ENCODE data around the gene NAGPA.
"Not testable (repeated sequence)": the region's sequence is repeated elsewhere in the genome, so short reads cannot be mapped to it uniquely, and the experiment has no call there.

NAGPA gene

DNA sequence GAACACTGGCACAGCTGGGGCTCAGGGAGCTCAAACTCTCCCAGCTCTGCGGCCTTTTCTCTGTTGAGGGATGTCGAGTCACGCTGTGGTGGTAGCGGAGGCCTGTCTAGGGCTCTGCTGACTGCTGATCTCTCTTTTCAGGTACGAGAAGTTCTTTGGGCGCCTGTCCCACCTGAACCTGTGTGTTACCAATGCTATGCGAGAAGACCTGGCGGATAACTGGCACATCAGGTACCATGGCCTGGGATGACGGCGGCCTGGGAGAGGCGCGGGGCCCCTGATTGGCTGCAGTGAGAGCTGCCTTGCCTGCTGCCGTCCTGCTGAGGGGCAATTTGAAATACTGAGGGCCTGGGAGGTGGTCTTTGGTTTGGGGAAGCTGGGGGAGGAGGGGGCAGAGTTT lies 43.6 kb upstream of the NAGPA start:
- Histone ChIP-seq H2AFZ (ENCODE audit: low read length) (no peak overlapping the region), H3K36me3 (ENCODE audit: insufficient read depth, low read length) (peaks cover 31% of the 10 kb centered on the region), H3K27me3 (ENCODE audit: insufficient read depth, low read length) (no peaks in the 10 kb centered on the region)

DNA sequence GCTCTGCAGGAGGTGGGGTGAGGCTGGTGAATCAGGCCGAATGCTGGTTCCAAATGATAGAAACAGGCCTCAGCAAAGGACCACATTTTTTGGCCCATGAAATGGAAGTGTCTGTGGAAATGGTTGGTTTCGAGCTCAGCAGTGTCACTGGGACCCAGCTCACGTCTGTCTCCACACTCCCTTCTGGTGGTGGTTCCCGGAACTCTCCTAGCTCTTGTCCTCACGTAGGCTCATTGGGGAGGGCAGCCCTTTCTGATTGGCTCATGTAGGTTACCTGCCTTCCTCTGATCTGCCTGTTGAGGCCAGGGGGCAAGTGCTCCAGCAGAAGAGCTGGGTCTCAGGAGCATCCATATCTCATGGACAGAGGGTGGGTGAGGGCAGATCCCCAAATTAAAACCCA lies 41.9 kb upstream of the NAGPA start:
- H3K36me3 ChIP-seq (ENCODE audit: insufficient read depth, low read length), result peaks cover 31% of the 10 kb centered on the region
- TF ChIP-seq CTCF (IDR thresholded peaks at IDR 0.05; ENCODE audit: low read length), result no peak
- no peak for TF ChIP-seq EZH2 (IDR thresholded peaks at IDR 0.05; ENCODE audit: borderline replicate concordance, low read length)
- no peaks in the 10 kb centered on the region for H3K27me3 ChIP-seq (ENCODE audit: insufficient read depth, low read length)

More for the DNA sequence above, 43.6 kb upstream of the NAGPA start:
- Histone ChIP-seq H3K9me3 (ENCODE audit: low read length) (no peaks in the 10 kb centered on the region), H3K4me2 (ENCODE audit: low read length) (no peak overlapping the region), H3K9me2 (ENCODE audit: low read depth, low read length) (no peaks in the 10 kb centered on the region), H3K4me1 (ENCODE audit: insufficient read depth, low read length, severe bottlenecking) (peaks cover 8% of the 10 kb centered on the region), H3F3A (ENCODE audit: insufficient read depth, low read length) (no peaks in the 10 kb centered on the region), H3K9ac (ENCODE audit: low read length) (no peak overlapping the region), H3K4me3 (ENCODE audit: low read depth, low read length, poor library complexity, severe bottlenecking) (no peak overlapping the region), H3K79me2 (ENCODE audit: insufficient read depth, low read length) (no peaks in the 10 kb centered on the region; the same call in 1 of the 2 replicates), H4K20me1 (ENCODE audit: insufficient read depth, low read length) (no peaks in the 10 kb centered on the region), H3K27ac (ENCODE audit: low read depth, low read length, poor library complexity, severe bottlenecking) (no peak overlapping the region)
- TF ChIP-seq CTCF (IDR thresholded peaks at IDR 0.05; ENCODE audit: low read length), result no peak
- TF ChIP-seq EZH2 (IDR thresholded peaks at IDR 0.05; ENCODE audit: borderline replicate concordance, low read length), result no peak

GRCh38 chr16:5073771-5074170 lies 40.0 kb upstream of the NAGPA start:
- H3K9ac ChIP-seq (ENCODE audit: low read length); H3K4me2 ChIP-seq (ENCODE audit: low read length): not testable (repeated sequence)
- H3K4me1 ChIP-seq (ENCODE audit: insufficient read depth, low read length, severe bottlenecking), result peaks cover 17% of the 10 kb centered on the region

More for the DNA sequence above, 41.9 kb upstream of the NAGPA start:
- Histone ChIP-seq H3K9me3 (ENCODE audit: low read length) (no peaks in the 10 kb centered on the region), H3K9me2 (ENCODE audit: low read depth, low read length) (no peaks in the 10 kb centered on the region), H3K4me1 (ENCODE audit: insufficient read depth, low read length, severe bottlenecking) (peaks cover 17% of the 10 kb centered on the region), H3K27ac (ENCODE audit: low read depth, low read length, poor library complexity, severe bottlenecking) (no peak overlapping the region), H3K4me3 (ENCODE audit: low read depth, low read length, poor library complexity, severe bottlenecking) (no peak overlapping the region), H3K9ac (ENCODE audit: low read length) (no peak overlapping the region), H3F3A (ENCODE audit: insufficient read depth, low read length) (no peaks in the 10 kb centered on the region), H3K4me2 (ENCODE audit: low read length) (no peak overlapping the region), H4K20me1 (ENCODE audit: insufficient read depth, low read length) (no peaks in the 10 kb centered on the region), H2AFZ (ENCODE audit: low read length) (no peak overlapping the region), H3K79me2 (ENCODE audit: insufficient read depth, low read length) (no peaks in the 10 kb centered on the region; the same call in 1 of the 2 replicates)

GRCh38 chr16:5073279-5073629 lies 39.5 kb upstream of the NAGPA start:
- Histone ChIP-seq H3K27ac (ENCODE audit: low read depth, low read length, poor library complexity, severe bottlenecking) (no peak overlapping the region), H2AFZ (ENCODE audit: low read length) (no peak overlapping the region), H3K79me2 (ENCODE audit: insufficient read depth, low read length) (no peaks in the 10 kb centered on the region; the same call in 1 of the 2 replicates), H3K9me3 (ENCODE audit: low read length) (no peaks in the 10 kb centered on the region), H3K4me2 (ENCODE audit: low read length) (peak overlapping the region; percentile 97; the same call in 1 of the 2 replicates), H4K20me1 (ENCODE audit: insufficient read depth, low read length) (no peaks in the 10 kb centered on the region), H3K9me2 (ENCODE audit: low read depth, low read length) (no peaks in the 10 kb centered on the region), H3K27me3 (ENCODE audit: insufficient read depth, low read length) (no peaks in the 10 kb centered on the region), H3K4me1 (ENCODE audit: insufficient read depth, low read length, severe bottlenecking) (peaks cover 17% of the 10 kb centered on the region), H3F3A (ENCODE audit: insufficient read depth, low read length) (no peaks in the 10 kb centered on the region), H3K9ac (ENCODE audit: low read length) (no peak overlapping the region), H3K36me3 (ENCODE audit: insufficient read depth, low read length) (peaks cover 31% of the 10 kb centered on the region), H3K4me3 (ENCODE audit: low read depth, low read length, poor library complexity, severe bottlenecking) (no peak overlapping the region)
- TF ChIP-seq CTCF (IDR thresholded peaks at IDR 0.05; ENCODE audit: low read length) (no peak), EZH2 (IDR thresholded peaks at IDR 0.05; ENCODE audit: borderline replicate concordance, low read length) (no peak)

More at GRCh38 chr16:5073771-5074170, 40.0 kb upstream of the NAGPA start:
- H3K27ac ChIP-seq (ENCODE audit: low read depth, low read length, poor library complexity, severe bottlenecking); H4K20me1 ChIP-seq (ENCODE audit: insufficient read depth, low read length); H3K79me2 ChIP-seq (ENCODE audit: insufficient read depth, low read length); H3K4me3 ChIP-seq (ENCODE audit: low read depth, low read length, poor library complexity, severe bottlenecking); H3F3A ChIP-seq (ENCODE audit: insufficient read depth, low read length); H3K27me3 ChIP-seq (ENCODE audit: insufficient read depth, low read length); H3K9me2 ChIP-seq (ENCODE audit: low read depth, low read length); H2AFZ ChIP-seq (ENCODE audit: low read length); H3K9me3 ChIP-seq (ENCODE audit: low read length): not testable (repeated sequence)
- H3K36me3 ChIP-seq (ENCODE audit: insufficient read depth, low read length), result peaks cover 31% of the 10 kb centered on the region

Measured in OCI-LY1 (cell line).